WTC11 (cell line): ENCODE results near the gene CLDN7. TPM values are rescaled to one million over a fixed set of nuclear protein-coding genes. Genes with fewer than 3 reads are reported as not detected.

Experiments used
- ATAC-seq: fragments of 200-7000 bp; cut with Tn5 transposase; 2 replicates; pipeline ENCODE4 v1.10.0; 2021; ENCODE audit warnings: mild to moderate bottlenecking, moderate library complexity
- CTCF ChIA-PET: fragments of 300-600 bp; sonication (Branson Sonifier 250); formaldehyde crosslinking; loops from one replicate; lab custom pipeline; 2021; ENCODE audit warnings: antibody characterized with exemption; lab: Charles Lee
- POLR2A ChIA-PET: fragments of 350-600 bp; sonication (Branson Sonifier 250); formaldehyde crosslinking; loops from one replicate; lab custom pipeline; 2021; ENCODE audit warnings: antibody characterized with exemption; lab: Charles Lee
- DNase-seq: peaks from one replicate; pipeline ENCODE4 v3.0.0; 2021; ENCODE audit warnings: low spot score
- H3K27ac Mint-ChIP-seq: 2 replicates; pipeline ENCODE4 v1.8.0; 2021; ENCODE audit warnings: mixed read lengths
- H3K27me3 Mint-ChIP-seq: 2 replicates; pipeline ENCODE4 v1.8.0; 2021; ENCODE audit warnings: low read depth, mild to moderate bottlenecking, moderate library complexity, mixed read lengths
- H3K36me3 Mint-ChIP-seq: 2 replicates; pipeline ENCODE4 v1.8.0; 2021; ENCODE audit warnings: mixed read lengths
- H3K4me1 Mint-ChIP-seq: 2 replicates; pipeline ENCODE4 v1.8.0; 2022; ENCODE audit warnings: mixed read lengths
- H3K4me3 Mint-ChIP-seq: 2 replicates; pipeline ENCODE4 v1.8.0; 2021; ENCODE audit warnings: mild to moderate bottlenecking, moderate library complexity, mixed read lengths
- H3K9me3 Mint-ChIP-seq: 2 replicates; pipeline ENCODE4 v1.8.0; 2021; ENCODE audit warnings: mixed read lengths
- AR ChIP-seq: fragments of 250-450 bp; sonication (Bioruptor Pico); IDR thresholded peaks from 2 replicates; pipeline ENCODE4 v1.9.0; 2021; ENCODE audit warnings: mild to moderate bottlenecking
- ATF1 ChIP-seq: sonication (generic); formaldehyde crosslinking; IDR thresholded peaks from 2 replicates; pipeline ENCODE4 v1.8.1; 2023; ENCODE audit warnings: mild to moderate bottlenecking, moderate library complexity, missing genetic modification reagents
- ATF6 ChIP-seq: sonication (generic); formaldehyde crosslinking; IDR thresholded peaks from 2 replicates; pipeline ENCODE4 v1.8.1; 2023; ENCODE audit warnings: mild to moderate bottlenecking, missing genetic modification reagents
- ELF4 ChIP-seq: sonication (generic); formaldehyde crosslinking; IDR thresholded peaks from 2 replicates; pipeline ENCODE4 v1.8.1; 2022; ENCODE audit warnings: low read depth, mild to moderate bottlenecking, moderate library complexity, missing genetic modification reagents
- FOXJ3 ChIP-seq: sonication (generic); formaldehyde crosslinking; IDR thresholded peaks from 2 replicates; pipeline ENCODE4 v1.9.0; 2021; ENCODE audit warnings: missing genetic modification reagents, mild to moderate bottlenecking, borderline replicate concordance
- FOXK1 ChIP-seq: sonication (generic); formaldehyde crosslinking; IDR thresholded peaks from 2 replicates; pipeline ENCODE4 v1.8.0; 2022; ENCODE audit warnings: mild to moderate bottlenecking, moderate library complexity, missing genetic modification reagents
- HMGA2 ChIP-seq: fragments of 250-450 bp; sonication (Bioruptor Pico); IDR thresholded peaks from 2 replicates; pipeline ENCODE4 v1.4.0; 2021; ENCODE audit warnings: mild to moderate bottlenecking, moderate library complexity
- HMGXB4 ChIP-seq: sonication (generic); formaldehyde crosslinking; IDR thresholded peaks from 2 replicates; pipeline ENCODE4 v1.8.1; 2023; ENCODE audit warnings: mild to moderate bottlenecking, moderate library complexity, missing genetic modification reagents
- KAT7 ChIP-seq: sonication (generic); formaldehyde crosslinking; IDR thresholded peaks from 2 replicates; pipeline ENCODE4 v1.8.1; 2023; ENCODE audit warnings: missing genetic modification reagents, mild to moderate bottlenecking, borderline replicate concordance
- MAX ChIP-seq: sonication (generic); formaldehyde crosslinking; IDR thresholded peaks from 2 replicates; pipeline ENCODE4 v1.8.0; 2022; ENCODE audit warnings: mild to moderate bottlenecking, missing genetic modification reagents
- NFE2L1 ChIP-seq: sonication (generic); formaldehyde crosslinking; IDR thresholded peaks from 2 replicates; pipeline ENCODE4 v1.8.1; 2023; ENCODE audit warnings: missing genetic modification reagents
- NR2C2 ChIP-seq: sonication (generic); formaldehyde crosslinking; IDR thresholded peaks from 2 replicates; pipeline ENCODE4 v1.8.0; 2022; ENCODE audit warnings: mild to moderate bottlenecking, missing genetic modification reagents
- NR3C1 ChIP-seq: sonication (generic); formaldehyde crosslinking; conservative IDR thresholded peaks from 2 replicates; pipeline ENCODE4 v1.8.1; 2023; ENCODE audit warnings: low read depth, mild to moderate bottlenecking, missing genetic modification reagents
- PREB ChIP-seq: sonication (generic); formaldehyde crosslinking; IDR thresholded peaks from 2 replicates; pipeline ENCODE4 v1.8.1; 2022; ENCODE audit warnings: mild to moderate bottlenecking, missing genetic modification reagents, moderate library complexity, borderline replicate concordance
- SMAD4 ChIP-seq: sonication (generic); formaldehyde crosslinking; IDR thresholded peaks from 2 replicates; pipeline ENCODE4 v1.8.0; 2022; ENCODE audit warnings: mild to moderate bottlenecking, missing genetic modification reagents
- TEAD4 ChIP-seq: sonication (generic); formaldehyde crosslinking; IDR thresholded peaks from 2 replicates; pipeline ENCODE4 v1.8.0; 2022; ENCODE audit warnings: mild to moderate bottlenecking, missing genetic modification reagents
- USF1 ChIP-seq: sonication (generic); formaldehyde crosslinking; IDR thresholded peaks from 2 replicates; pipeline ENCODE4 v1.8.0; 2022; ENCODE audit warnings: mild to moderate bottlenecking, missing genetic modification reagents
- USF2 ChIP-seq: sonication (generic); formaldehyde crosslinking; IDR thresholded peaks from 2 replicates; pipeline ENCODE4 v1.8.1; 2023; ENCODE audit warnings: mild to moderate bottlenecking, missing genetic modification reagents, moderate library complexity
- ZMAT4 ChIP-seq: fragments of 250-450 bp; sonication (Bioruptor Pico); IDR thresholded peaks from 2 replicates; pipeline ENCODE4 v1.9.0; 2021; ENCODE audit warnings: mild to moderate bottlenecking
- ZNF138 ChIP-seq: sonication (generic); formaldehyde crosslinking; conservative IDR thresholded peaks from 2 replicates; pipeline ENCODE4 v1.8.1; 2022; ENCODE audit warnings: mild to moderate bottlenecking, moderate library complexity, missing genetic modification reagents
- ZNF416 ChIP-seq: fragments of 250-450 bp; sonication (Bioruptor Pico); IDR thresholded peaks from 2 replicates; pipeline ENCODE4 v1.9.0; 2021; ENCODE audit warnings: mild to moderate bottlenecking, inconsistent platforms
- ZNF671 ChIP-seq: fragments of 250-450 bp; sonication (Bioruptor Pico); IDR thresholded peaks from 2 replicates; pipeline ENCODE4 v1.8.0; 2021; ENCODE audit warnings: mild to moderate bottlenecking
- total RNA-seq: library from RNA; stranded (reverse); gene quantifications from 3 replicates; pipeline ENCODE4 v1.2.3, GENCODE V29; 2021

Gene CLDN7
- total RNA-seq, 1 experiment from 2014 or later: 136 TPM

GRCh38 chr17:7215652-7216180 is 46.6 kb downstream of the CLDN7 start:
- TF ChIP-seq FOXJ3 (CRISPR knock-in tag) (no peak), NR3C1 (CRISPR knock-in tag) (no peak), ZMAT4 (no peak)
- CTCF ChIA-PET: interaction anchor here (0.6 to 2.9 kb wide), 4 partner anchors 51 to 170 kb away, joined by 3 to 11 read pairs (median 6); no protein-coding TSS in a partner anchor
- Mint-ChIP-seq H3K4me3 (peak overlapping the region; percentile 86), H3K4me1 (peaks cover 58% of the 10 kb centered on the region), H3K9me3 (no peaks in the 10 kb centered on the region), H3K36me3 (no peaks in the 10 kb centered on the region), H3K27ac (peak overlapping the region; percentile 96), H3K27me3 (peaks cover 4% of the 10 kb centered on the region; the same call in 1 of the 2 replicates)
- DNase-seq (no peak), ATAC-seq (no peak)
- POLR2A ChIA-PET: no interaction called here

GRCh38 chr17:7215136-7215638 is 47.1 kb downstream of the CLDN7 start:
- Mint-ChIP-seq H3K27ac (peak overlapping the region; percentile 92), H3K9me3 (no peaks in the 10 kb centered on the region), H3K36me3 (no peaks in the 10 kb centered on the region), H3K4me1 (peaks cover 59% of the 10 kb centered on the region), H3K27me3 (peaks cover 4% of the 10 kb centered on the region; the same call in 1 of the 2 replicates), H3K4me3 (peak overlapping the region; percentile 86)
- ChIA-PET POLR2A (interaction anchor here (0.7 to 1.1 kb wide), 4 partner anchors 14 to 221 kb away, joined by 3 to 6 read pairs (median 4); no protein-coding TSS in a partner anchor), CTCF (interaction anchor here (0.9 to 2.9 kb wide), 12 partner anchors 19 to 189 kb away, joined by 3 to 17 read pairs (median 8); partner anchors contain the start of genes ASGR1, DVL2, SLC2A4 and TMEM256)
- no peak for DNase-seq
- peak; percentile 0; the same call in 1 of the 2 replicates for ATAC-seq
- TF ChIP-seq ELF4 (CRISPR knock-in tag) (no peak), FOXK1 (CRISPR knock-in tag) (0 out of 2 replicates have a peak, but pooled peaks have one; percentile 41), FOXJ3 (CRISPR knock-in tag) (no peak), USF1 (CRISPR knock-in tag) (no peak), ZNF138 (CRISPR knock-in tag) (no peak), USF2 (CRISPR knock-in tag) (no peak), MAX (CRISPR knock-in tag) (0 out of 2 replicates have a peak, but pooled peaks have one; percentile 23), AR (CRISPR knock-in tag) (no peak), ATF6 (CRISPR knock-in tag) (no peak), SMAD4 (CRISPR knock-in tag) (no peak), PREB (CRISPR knock-in tag) (no peak), HMGA2 (CRISPR knock-in tag) (no peak), ATF1 (CRISPR knock-in tag) (no peak), ZNF416 (CRISPR knock-in tag) (no peak), NFE2L1 (CRISPR knock-in tag) (no peak), TEAD4 (CRISPR knock-in tag) (0 out of 2 replicates have a peak, but pooled peaks have one; percentile 66), KAT7 (CRISPR knock-in tag) (no peak), HMGXB4 (no peak), ZNF671 (CRISPR knock-in tag) (no peak), NR2C2 (CRISPR knock-in tag) (no peak)
